ENCODE data around the gene NOX5.

DNA sequence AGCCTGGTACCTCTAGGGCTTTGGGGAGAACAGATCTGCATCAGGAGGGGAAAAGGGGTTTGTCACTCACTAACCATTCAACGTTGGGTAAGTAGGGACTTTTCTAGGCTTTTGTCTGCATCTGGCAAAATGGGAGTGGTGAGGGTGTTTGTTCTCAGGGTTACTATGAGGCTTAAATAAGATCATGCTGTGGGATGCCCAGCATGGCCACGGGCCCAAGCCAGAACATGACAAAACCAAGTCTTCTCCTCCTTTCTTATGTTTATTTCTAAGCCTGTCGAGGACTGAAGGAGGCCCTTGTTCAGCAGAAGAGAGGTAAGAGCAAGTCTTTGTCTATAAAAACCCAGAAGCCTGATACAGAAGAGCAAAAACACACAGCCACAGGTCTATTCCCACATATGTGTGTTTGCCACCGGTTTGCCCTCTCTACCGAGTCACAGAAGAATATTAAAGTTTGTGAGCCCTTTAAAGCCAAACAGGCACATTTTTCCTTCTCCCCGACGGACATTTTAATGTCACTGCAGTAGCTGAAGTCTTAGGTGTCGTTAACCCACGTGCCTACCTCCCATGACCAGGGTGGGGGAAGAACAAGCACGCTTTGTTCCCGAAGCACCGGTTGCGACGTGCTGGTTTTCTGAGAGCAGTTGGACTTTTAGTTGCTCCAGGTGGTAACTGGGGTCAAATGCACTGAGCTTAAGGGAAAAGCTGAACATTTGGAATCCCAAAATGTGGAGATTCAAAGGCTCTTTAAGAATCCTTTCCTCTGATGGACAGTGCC lies 72.1 kb downstream of the NOX5 start:
- TF ChIP-seq POLR2A (IDR thresholded peaks at IDR 0.05), result no peak
- TF ChIP-seq, protein P1, sequence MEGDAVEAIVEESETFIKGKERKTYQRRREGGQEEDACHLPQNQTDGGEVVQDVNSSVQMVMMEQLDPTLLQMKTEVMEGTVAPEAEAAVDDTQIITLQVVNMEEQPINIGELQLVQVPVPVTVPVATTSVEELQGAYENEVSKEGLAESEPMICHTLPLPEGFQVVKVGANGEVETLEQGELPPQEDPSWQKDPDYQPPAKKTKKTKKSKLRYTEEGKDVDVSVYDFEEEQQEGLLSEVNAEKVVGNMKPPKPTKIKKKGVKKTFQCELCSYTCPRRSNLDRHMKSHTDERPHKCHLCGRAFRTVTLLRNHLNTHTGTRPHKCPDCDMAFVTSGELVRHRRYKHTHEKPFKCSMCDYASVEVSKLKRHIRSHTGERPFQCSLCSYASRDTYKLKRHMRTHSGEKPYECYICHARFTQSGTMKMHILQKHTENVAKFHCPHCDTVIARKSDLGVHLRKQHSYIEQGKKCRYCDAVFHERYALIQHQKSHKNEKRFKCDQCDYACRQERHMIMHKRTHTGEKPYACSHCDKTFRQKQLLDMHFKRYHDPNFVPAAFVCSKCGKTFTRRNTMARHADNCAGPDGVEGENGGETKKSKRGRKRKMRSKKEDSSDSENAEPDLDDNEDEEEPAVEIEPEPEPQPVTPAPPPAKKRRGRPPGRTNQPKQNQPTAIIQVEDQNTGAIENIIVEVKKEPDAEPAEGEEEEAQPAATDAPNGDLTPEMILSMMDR (IDR thresholded peaks at IDR 0.05 in 8 of 11, conservative IDR thresholded peaks at IDR 0.05 in 3 of 11), result no peak
